Urinary bladder (tissue), 4 donors: ENCODE measurements around the gene DSCAM. TPM values are rescaled to one million over a fixed set of nuclear protein-coding genes. Genes with fewer than 3 reads are reported as not detected.
A peak's percentile ranks its signal among the peaks of the same experiment; 100 is the strongest.

ENCODE experiments used
- DNase-seq: peaks from one replicate; pipeline ENCODE4 v3.0.0-alpha.2; 2015; ENCODE audit errors: extremely low spot score
- H3K27ac ChIP-seq: one replicate; pipeline ENCODE4 v1.5.1; 2013; ENCODE audit warnings: low read depth, mild to moderate bottlenecking, moderate library complexity
- H3K36me3 ChIP-seq: one replicate; pipeline ENCODE4 v1.6.1; 2013; ENCODE audit warnings: mild to moderate bottlenecking, moderate library complexity; ENCODE audit not compliant: insufficient read depth
- H3K4me1 ChIP-seq: one replicate; pipeline ENCODE4 v1.6.1; 2013; ENCODE audit warnings: mild to moderate bottlenecking, moderate library complexity; ENCODE audit not compliant: insufficient read depth
- H3K4me3 ChIP-seq: one replicate; pipeline ENCODE4 v1.5.1; 2013; ENCODE audit warnings: low read depth, low read length
- WGBS: extraction: QIAGEN DNeasy Blood & Tissue Kit; methylation state at CpG from one replicate; pipeline ENCODE4 v1.1.7; 2013; 5-methylcytosine and 5-hydroxymethylcytosine counted together
- polyA plus RNA-seq: library from polyadenylated mRNA; stranded (reverse); fragments of 200-250 nt; gene quantifications from one replicate; pipeline ENCODE4 v1.2.3, GENCODE V29; 2013
- total RNA-seq: library from RNA; depleted of rRNA; stranded (reverse); fragments of >200 nt; gene quantifications from one replicate; pipeline ENCODE4 v1.2.3, GENCODE V29; 2014
- donor health status: healthy with polysubstance abuse.
- donor health status: healthy.

Gene DSCAM
- total and polyA plus RNA-seq, 2 donors = 0.03 to 0.21 TPM

DNA sequence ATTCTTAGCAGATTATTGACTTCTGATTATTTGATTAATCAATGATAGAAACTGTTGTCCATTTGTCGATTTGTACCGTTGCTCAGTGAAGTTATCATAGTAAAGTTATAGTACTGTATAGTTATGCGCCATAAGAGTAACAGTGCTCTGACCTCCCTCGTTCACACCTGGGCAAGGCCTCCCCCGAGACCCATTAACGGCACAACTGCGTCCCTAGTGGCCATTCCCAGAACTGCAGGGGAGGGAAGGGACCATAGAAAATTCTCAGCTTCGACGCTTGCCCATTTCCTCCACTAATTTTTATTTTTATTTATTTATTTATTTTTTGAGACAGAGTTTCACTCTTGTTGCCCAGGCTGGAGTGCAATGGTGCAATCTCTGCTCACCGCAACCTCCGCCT is 334.4 kb downstream of the DSCAM start:
- Histone ChIP-seq H3K4me3 (no peak overlapping the region), H3K4me1 (no peaks in the 10 kb centered on the region), H3K27ac (no peak overlapping the region), H3K36me3 (no peaks in the 10 kb centered on the region)
- DNase-seq = no peak
- 85% methylated on average over 11 of the region's 11 CpGs for WGBS

- Histone ChIP-seq H3K4me1 (no peaks in the 10 kb centered on the region), H3K4me3 (no peak overlapping the region), H3K27ac (no peak overlapping the region), H3K36me3 (no peaks in the 10 kb centered on the region)
- no peak for DNase-seq
- 73% methylated on average over 2 of the region's 2 CpGs for WGBS
Observed at GRCh38 chr21:40507978-40508377, 339.0 kb downstream of the DSCAM start.

GRCh38 chr21:40505681-40506080 is 341.3 kb downstream of the DSCAM start:
- DNase-seq = no peak
- Histone ChIP-seq H3K4me1 (no peaks in the 10 kb centered on the region), H3K36me3 (no peaks in the 10 kb centered on the region), H3K4me3 (no peak overlapping the region), H3K27ac (no peak overlapping the region)
- WGBS = 28% methylated on average over 5 of the region's 5 CpGs

- no peak for DNase-seq
- H3K4me3 ChIP-seq = no peak overlapping the region
- H3K27ac ChIP-seq = no peak overlapping the region
- no peaks in the 10 kb centered on the region for H3K36me3 ChIP-seq
- no peaks in the 10 kb centered on the region for H3K4me1 ChIP-seq
Observed at GRCh38 chr21:40505244-40505643, 341.7 kb downstream of the DSCAM start.

- DNase-seq = no peak
- WGBS = 46% methylated on average over 1 of the region's 1 CpG
- Histone ChIP-seq H3K27ac (no peak overlapping the region), H3K4me1 (no peaks in the 10 kb centered on the region), H3K36me3 (no peaks in the 10 kb centered on the region), H3K4me3 (no peak overlapping the region)
Observed at GRCh38 chr21:40504825-40505224, 342.1 kb downstream of the DSCAM start.

DNA sequence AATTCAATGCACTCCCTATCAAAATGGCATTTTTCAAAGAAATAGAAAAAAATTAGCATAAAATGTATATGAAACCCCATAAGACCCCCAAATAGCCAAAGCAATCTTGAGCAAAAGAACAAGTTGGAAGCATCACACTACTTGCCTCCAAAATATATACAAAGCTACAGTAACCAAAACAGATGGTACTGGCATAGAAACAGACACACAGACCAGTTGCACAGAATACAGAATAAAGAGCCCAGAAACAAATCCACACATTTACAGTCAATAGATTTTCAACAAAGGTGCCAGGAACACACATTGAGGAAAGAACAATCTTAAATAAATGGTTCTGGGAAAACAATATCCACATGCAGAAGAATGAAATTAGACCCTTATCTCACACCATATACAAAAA is 350.8 kb downstream of the DSCAM start:
- Histone ChIP-seq H3K4me1 (no peaks in the 10 kb centered on the region), H3K27ac (no peak overlapping the region), H3K4me3 (no peak overlapping the region), H3K36me3 (no peaks in the 10 kb centered on the region)
- DNase-seq = no peak

- no peak for DNase-seq
Observed at GRCh38 chr21:40490408-40490807, 356.6 kb downstream of the DSCAM start.

DNA sequence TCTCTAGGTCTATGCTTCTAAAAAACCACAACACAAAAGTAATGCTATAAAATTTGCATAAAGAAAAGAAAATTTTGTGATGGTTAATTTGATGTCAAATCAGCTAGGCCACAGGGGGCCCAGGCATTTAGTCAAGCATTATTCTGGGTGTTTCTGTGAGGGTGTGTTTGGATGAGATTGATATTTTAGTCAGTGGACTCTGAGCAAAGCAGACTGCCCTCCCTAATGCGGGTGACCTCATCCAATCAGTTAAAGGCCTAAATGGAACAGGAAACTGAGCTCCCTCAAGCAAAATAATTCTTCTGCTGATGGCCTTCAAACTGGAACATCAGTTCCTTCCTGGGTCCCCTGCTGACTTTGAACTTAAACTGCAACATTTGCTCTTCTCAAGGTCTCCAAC is 358.0 kb downstream of the DSCAM start:
- Histone ChIP-seq H3K4me3 (no peak overlapping the region), H3K27ac (no peak overlapping the region), H3K36me3 (no peaks in the 10 kb centered on the region), H3K4me1 (no peaks in the 10 kb centered on the region)
- 80% methylated on average over 1 of the region's 1 CpG for WGBS
- no peak for DNase-seq

More at GRCh38 chr21:40490408-40490807, 356.6 kb downstream of the DSCAM start:
- no peaks in the 10 kb centered on the region for H3K4me1 ChIP-seq
- H3K4me3 ChIP-seq = no peak overlapping the region
- no peak overlapping the region for H3K27ac ChIP-seq
- H3K36me3 ChIP-seq = no peaks in the 10 kb centered on the region
- WGBS = 57% methylated on average over 1 of the region's 1 CpG

- 88% methylated on average over 9 of the region's 9 CpGs for WGBS
- DNase-seq = no peak
Observed at GRCh38 chr21:40481764-40482163, 365.2 kb downstream of the DSCAM start.

GRCh38 chr21:40474513-40474912 is 372.4 kb downstream of the DSCAM start:
- WGBS = 92% methylated on average over 15 of the region's 15 CpGs
- Histone ChIP-seq H3K4me3 (no peak overlapping the region), H3K36me3 (no peaks in the 10 kb centered on the region), H3K27ac (no peak overlapping the region), H3K4me1 (no peaks in the 10 kb centered on the region)
- no peak for DNase-seq

More at GRCh38 chr21:40481764-40482163, 365.2 kb downstream of the DSCAM start:
- Histone ChIP-seq H3K27ac (no peak overlapping the region), H3K36me3 (no peaks in the 10 kb centered on the region), H3K4me3 (no peak overlapping the region), H3K4me1 (no peaks in the 10 kb centered on the region)

GRCh38 chr21:40472013-40472412 is 374.9 kb downstream of the DSCAM start:
- 62% methylated on average over 4 of the region's 4 CpGs for WGBS
- no peak for DNase-seq
- Histone ChIP-seq H3K4me3 (no peak overlapping the region), H3K36me3 (no peaks in the 10 kb centered on the region), H3K4me1 (no peaks in the 10 kb centered on the region), H3K27ac (no peak overlapping the region)

DNA sequence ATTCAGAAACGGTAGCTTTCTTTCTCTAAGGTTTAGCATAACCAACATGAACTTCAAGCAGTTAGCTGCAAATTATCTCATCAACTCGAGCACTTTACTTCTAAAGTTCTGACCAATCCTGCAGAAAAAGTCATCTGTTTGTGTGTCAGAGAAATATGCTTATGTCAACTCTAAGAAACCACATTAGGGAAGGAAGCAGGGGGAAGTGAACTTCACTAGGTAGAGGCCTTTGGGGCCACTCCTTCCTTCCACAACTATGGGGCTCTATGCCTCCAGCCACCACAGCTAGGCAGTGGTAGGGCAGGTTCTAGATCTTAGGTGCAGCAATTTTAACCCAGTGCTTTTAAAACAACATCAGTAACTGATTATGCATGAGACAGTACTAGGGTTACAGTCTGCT is 375.9 kb downstream of the DSCAM start:
- H3K27ac ChIP-seq = no peak overlapping the region
- H3K4me3 ChIP-seq = no peak overlapping the region
- no peaks in the 10 kb centered on the region for H3K36me3 ChIP-seq
- DNase-seq = no peak
- WGBS = 70% methylated on average over 2 of the region's 2 CpGs
- H3K4me1 ChIP-seq = no peaks in the 10 kb centered on the region

- 71% methylated on average over 1 of the region's 1 CpG for WGBS
- Histone ChIP-seq H3K4me3 (no peak overlapping the region), H3K4me1 (no peaks in the 10 kb centered on the region), H3K36me3 (no peaks in the 10 kb centered on the region), H3K27ac (no peak overlapping the region)
- peak; percentile 17 for DNase-seq
Observed at GRCh38 chr21:40466893-40467483, 380.0 kb downstream of the DSCAM start.

- H3K4me1 ChIP-seq = no peaks in the 10 kb centered on the region
- no peaks in the 10 kb centered on the region for H3K36me3 ChIP-seq
- no peak overlapping the region for H3K27ac ChIP-seq
- no peak for DNase-seq
- WGBS = 95% methylated on average over 7 of the region's 7 CpGs
- H3K4me3 ChIP-seq = no peak overlapping the region
Observed at GRCh38 chr21:40465382-40465781, 381.6 kb downstream of the DSCAM start.

DNA sequence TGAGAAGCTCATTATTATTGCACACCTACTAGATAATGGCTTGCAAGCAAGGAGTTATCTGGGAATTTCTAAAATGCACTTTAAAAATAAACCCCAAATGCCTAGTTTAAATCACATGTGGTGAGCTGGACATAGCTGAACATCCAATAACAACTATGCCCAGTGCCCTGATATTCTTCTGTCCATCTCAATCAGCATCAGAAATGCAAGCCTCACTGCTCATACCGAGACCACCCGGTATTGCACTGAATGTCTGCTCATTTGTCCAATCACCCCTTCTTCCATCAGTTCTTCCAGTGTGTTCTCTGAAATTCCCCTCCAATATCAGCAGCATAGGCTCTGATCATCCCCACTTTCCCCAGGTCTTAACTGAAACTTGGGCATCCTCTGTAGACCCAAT is 383.8 kb downstream of the DSCAM start:
- Histone ChIP-seq H3K27ac (no peak overlapping the region), H3K4me3 (no peak overlapping the region), H3K4me1 (no peaks in the 10 kb centered on the region), H3K36me3 (no peaks in the 10 kb centered on the region)
- WGBS = 94% methylated on average over 2 of the region's 2 CpGs
- DNase-seq = no peak
